ENCODE measurements around the gene KRTAP10-5.

DNA sequence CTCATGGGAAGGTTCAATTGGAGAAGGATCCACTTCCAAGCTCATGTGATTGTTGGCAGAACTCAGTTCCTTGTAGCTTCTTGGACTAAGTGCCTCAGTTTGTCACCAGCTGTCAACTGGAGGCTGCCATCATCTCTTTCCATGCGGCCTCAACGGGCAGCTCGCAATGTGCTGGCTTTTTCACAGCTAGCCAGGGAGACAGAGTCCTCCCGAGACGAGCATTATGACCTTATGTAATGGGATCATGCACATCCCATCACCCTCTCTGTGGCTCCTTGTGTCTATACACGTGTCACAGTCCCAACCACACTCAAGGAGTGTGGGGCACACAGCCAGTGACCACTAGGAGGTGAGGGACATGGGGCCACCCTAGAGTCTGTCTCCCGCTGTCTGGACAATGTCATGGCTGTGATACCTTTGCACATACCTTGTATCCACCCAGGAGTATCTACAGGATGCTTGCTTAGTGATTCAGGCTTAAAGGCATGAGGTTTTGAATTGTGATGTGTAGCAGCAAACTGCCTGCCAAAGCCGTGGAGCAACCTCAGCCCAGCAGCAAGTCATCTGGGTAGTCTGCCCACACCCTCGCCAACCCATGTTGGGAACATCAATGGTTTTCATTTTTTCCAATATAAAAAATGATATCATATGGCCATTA, 15.8 kb upstream of the KRTAP10-5 start:
- TF ChIP-seq, protein P1, sequence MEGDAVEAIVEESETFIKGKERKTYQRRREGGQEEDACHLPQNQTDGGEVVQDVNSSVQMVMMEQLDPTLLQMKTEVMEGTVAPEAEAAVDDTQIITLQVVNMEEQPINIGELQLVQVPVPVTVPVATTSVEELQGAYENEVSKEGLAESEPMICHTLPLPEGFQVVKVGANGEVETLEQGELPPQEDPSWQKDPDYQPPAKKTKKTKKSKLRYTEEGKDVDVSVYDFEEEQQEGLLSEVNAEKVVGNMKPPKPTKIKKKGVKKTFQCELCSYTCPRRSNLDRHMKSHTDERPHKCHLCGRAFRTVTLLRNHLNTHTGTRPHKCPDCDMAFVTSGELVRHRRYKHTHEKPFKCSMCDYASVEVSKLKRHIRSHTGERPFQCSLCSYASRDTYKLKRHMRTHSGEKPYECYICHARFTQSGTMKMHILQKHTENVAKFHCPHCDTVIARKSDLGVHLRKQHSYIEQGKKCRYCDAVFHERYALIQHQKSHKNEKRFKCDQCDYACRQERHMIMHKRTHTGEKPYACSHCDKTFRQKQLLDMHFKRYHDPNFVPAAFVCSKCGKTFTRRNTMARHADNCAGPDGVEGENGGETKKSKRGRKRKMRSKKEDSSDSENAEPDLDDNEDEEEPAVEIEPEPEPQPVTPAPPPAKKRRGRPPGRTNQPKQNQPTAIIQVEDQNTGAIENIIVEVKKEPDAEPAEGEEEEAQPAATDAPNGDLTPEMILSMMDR (IDR thresholded peaks at IDR 0.05): no peak
- no peak for TF ChIP-seq POLR2A (IDR thresholded peaks at IDR 0.05)
